GDM1 (cell line): ENCODE measurements around the gene TRIM71.
"Not testable (repeated sequence)": the region's sequence is repeated elsewhere in the genome, so short reads cannot be mapped to it uniquely, and the experiment has no call there.

ENCODE experiments used
- DNase-seq: peaks from one replicate; lab custom pipeline; 2025; lab: John Stamatoyannopoulos, UW

The TRIM71 gene

GRCh38 chr3:32817558-32818228 lies at the start of gene TRIM71:
TRIM71 (plus strand) TSS chr3:32817997; CDS start chr3:32818081, 84 bp downstream.
- DNase-seq = peak; percentile 45

- no peak for DNase-seq
Observed at GRCh38 chr3:32778389-32778788, 39.4 kb upstream of the TRIM71 start.

- DNase-seq = no peak
Observed at GRCh38 chr3:32780071-32780734, 37.6 kb upstream of the TRIM71 start.

DNA sequence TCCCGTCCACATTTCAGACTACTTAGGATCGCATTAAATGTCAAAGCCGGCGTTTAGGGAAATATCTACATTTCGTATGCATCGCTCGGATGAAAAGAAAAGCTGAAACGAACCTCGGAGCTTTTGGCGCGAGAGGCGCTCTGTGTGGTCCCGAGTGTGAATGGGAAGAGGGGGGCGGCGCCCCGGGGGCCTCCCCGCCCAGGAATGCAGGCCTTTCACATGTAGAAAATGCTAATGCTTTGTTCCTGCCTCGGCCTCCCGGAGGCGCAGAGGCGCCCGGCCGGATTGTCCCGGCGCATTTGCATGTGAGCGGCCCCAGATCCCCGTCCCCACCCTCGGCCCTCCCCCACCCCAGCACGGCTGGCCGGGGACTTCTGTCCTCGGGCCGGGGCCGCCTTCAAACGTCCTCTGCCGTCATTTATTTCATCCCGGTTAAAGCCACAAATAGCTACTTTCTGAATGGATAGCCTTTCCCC lies 37.0 kb upstream of the TRIM71 start:
- no peak for DNase-seq

GRCh38 chr3:32781211-32781968 lies 36.4 kb upstream of the TRIM71 start:
- peak; percentile 56 for DNase-seq

DNA sequence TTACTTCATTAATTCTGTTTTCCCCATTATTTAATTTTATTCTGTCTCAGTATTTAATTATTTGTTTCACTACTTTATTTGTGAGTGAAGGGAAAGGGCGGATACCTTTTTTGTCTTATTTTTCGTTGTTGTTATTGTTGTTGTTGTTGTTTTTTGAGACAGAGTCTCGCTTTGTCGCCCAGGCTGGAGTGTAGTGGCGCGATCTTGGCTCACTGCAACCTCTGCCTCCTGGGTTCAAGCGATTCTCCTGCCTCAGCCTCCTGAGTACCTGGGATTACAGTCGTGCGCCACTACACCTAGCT lies 35.9 kb upstream of the TRIM71 start:
- not testable (repeated sequence) for DNase-seq

- DNase-seq = no peak
Observed at GRCh38 chr3:32782407-32782806, 35.4 kb upstream of the TRIM71 start.

- no peak for DNase-seq
Observed at GRCh38 chr3:32791833-32792232, 26.0 kb upstream of the TRIM71 start.

DNA sequence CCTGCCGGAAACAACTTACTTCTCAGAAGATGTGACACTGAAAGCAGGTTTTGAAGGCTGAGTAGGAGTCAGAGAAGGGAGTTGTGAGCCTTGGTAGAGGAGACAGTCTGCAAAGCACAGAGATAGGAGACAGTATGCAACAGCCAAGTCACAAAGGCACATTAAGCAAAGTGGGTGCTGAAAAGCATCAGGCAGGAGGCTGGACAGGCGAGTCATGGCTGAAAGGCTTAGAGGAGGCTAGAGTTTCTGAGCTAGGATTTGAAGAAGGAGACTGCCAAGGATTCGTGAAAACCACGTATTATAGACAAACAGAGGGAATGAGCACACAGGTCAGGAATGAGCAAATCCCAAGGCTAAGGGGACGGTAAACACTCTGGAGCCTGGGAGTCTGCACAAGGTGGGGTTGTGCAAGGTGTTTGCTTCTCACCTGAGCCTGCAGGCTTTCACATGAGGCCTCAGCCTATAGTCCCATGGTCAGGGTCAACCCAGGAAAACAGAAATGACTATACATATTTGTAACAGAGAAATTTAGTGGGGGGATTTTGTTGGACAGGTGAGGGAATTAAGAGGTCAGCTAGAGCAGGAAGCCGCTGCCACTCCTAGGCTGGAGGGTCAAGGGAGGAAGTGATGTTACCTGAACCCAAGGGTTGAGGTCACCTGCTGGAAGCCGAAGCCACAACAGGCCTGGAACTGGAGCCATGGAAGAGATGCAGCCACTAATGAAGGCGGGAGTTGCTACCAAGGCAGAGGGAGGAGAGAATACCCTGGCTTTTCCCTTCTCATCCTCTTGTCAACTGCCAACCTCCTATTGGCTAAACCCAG lies 23.1 kb upstream of the TRIM71 start:
- DNase-seq = no peak

- DNase-seq = not testable (repeated sequence)
Observed at GRCh38 chr3:32796384-32796950, 21.3 kb upstream of the TRIM71 start.

- no peak for DNase-seq
Observed at GRCh38 chr3:32797776-32798175, 20.0 kb upstream of the TRIM71 start.

DNA sequence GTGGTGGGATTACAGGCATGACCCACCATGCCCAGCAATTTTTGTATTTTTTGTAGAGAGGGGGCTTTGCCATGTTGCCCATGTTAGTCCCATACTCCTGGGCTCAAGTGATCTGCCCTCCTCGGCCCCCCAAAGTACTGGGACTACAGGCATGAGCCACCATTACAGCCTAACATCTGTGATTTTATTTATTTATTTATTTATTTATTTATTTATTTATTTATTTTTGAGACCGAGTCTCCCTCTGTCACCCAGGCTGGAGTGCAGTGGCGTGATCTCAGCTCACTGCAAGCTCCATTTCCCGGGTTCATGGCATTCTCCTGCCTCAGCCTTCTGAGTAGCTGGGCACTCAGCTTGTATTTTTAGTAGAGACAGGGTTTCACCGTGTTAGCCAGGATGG lies 16.4 kb upstream of the TRIM71 start:
- DNase-seq = not testable (repeated sequence)

DNA sequence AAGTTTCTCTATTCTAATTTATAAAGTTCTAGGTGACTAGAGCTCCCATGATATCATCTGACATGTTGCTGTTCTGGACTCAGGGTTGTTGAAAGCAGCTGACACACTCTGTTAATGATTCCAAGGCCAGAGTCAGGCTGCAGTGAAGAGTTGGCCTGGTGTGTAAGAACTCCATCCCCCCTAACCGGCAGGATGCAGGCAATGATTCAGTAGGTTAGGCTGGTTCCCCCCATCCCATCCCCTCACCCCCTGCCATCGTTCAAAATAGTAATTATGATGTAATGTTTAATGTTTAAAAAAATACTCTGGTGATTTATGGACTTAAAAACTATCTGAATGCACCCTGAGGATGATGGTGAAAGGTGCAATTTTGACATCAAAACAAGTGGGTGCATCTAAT lies 4.6 kb upstream of the TRIM71 start:
- no peak for DNase-seq

DNA sequence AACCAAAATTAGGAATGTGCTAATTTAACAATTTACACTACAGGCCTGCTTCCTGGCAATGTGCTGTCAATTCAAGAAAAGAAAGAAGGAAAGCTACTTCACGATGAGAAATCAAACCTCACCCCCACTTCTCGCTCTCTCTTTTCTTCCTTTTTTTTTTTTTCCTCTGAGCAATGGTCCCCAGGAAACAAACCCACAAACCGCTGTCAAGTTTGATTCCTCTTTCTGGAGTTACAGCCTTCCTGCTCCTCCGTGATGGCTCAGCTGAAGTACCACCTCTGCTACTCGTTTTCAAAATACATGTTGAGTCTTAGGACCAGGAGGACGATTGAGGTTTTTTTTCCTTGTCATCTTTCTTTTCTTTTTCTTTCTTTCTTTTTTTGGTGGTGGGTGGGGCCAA lies 3.4 kb upstream of the TRIM71 start:
- peak; percentile 88 for DNase-seq

DNA sequence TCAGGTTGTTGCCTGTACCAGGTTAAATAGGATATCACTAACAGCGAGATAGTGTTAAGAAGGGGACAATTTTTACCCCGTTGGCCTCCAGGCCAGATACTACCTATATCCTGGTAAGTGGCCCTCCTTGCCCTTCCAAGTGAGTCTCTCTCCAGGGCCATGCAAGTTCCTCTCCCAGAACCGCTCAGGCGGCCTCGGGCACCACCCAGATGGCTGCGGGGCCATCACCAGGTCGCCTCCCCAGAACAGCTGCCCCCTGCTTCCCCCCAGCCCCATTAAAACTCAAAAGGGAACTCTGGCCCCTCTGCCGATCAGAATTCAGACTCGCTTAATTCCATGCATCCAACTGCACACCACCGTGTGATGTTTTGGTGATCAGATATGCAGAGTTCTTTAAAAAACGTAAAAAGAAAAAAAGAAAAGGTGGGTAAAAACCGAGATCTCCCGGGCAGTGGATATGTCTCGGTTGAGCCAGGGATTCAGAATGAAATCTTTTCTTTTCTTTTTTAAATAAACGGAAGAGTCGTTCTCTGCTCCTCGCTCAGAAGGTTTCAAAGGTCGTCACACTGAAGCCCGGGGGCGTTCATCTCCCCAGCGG lies 1.9 kb upstream of the TRIM71 start:
- no peak for DNase-seq

DNA sequence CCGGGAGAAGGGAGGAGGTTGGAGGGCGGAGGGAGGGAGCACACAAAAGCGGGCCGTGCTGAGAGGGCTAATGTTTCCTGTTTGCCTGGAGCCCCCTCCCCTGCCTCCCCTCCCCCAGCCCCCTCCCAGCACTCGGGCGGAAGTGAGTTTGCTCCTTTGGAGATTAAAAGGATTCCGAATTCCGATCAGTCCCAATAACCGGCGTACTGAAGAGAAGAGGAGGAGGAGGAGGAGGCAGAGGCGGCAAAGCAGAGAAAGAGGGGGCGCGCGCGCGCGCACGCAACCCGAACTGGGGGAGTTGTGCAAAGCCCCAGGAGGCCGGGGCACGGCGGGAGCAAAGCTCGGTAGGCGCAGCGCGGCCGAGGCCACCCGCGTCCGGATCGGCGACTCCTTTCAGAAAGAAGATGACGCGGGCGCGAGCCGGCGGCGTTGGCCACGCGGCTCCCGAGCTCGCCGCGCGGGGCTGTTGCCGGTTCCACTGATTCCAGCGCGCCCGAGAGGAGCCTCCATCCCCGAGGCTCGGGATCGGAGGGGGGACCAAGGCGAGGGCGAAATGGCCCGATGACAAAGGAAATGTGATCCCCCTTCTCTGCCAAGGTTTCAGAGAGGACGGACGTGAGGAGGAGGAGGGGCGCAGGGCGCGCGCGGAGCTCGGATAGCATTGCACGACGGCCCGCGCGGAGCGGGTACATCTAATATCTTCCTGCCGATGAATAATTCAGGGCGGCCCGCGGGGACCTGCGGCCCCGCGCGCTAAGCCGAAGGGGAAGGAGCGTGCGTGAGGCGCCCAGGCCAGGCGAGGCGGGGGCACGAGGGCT lies 1.1 kb upstream of the TRIM71 start:
- peak; percentile 57 for DNase-seq

DNA sequence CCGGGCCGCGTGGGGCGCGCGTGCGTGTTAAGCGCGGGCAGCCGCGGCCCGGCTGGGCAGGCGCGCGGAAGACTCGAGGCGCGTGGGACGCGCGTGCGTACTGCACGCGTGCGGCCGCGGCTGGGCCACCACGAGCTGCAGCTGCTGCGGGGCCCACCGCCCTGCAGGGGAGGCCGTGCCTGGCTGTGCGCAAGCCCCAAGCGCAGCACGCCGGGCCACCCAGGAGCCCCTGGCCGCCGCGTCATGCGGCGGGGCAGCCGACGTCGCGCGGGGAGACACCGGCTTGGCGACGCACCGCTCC lies 590 bp upstream of the TRIM71 start:
- peak; percentile 74 for DNase-seq

- DNase-seq = no peak
Observed at GRCh38 chr3:32818229-32818969, 602 bp downstream of the TRIM71 start.

DNA sequence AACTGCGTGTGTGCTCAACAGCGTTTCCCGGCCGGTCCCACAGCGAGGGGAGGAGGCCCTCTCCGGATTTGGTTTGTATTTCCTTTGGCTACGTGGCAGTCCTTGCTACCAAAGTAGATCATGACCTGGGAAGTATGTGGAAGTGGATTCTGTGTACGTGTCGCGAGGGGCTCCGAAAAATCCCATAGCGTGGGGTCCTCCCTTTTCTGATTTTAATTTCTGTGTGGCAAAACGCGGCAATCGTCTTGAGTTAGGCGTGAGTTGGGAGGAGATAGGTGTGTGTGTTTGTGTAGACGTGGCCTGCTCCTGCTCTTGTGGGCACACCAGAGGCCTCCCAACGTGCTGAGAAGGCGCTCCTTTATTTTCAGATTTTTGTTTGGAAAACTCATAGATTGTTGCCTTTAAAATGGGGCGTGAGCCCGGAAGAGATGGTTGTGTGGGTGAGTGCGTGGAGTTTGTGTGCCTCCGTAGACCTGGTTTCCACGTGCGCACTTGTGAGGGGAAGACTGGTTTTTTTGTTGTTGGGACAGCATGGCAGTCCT lies 1.2 kb downstream of the TRIM71 start:
- DNase-seq = no peak
